H9 (cell line): ENCODE results near the gene ZIC5. TPM values are rescaled to one million over a fixed set of nuclear protein-coding genes. Genes with fewer than 3 reads are reported as not detected.

ENCODE experiments used
- DNase-seq: peaks from one replicate; pipeline ENCODE4 v3.0.0-alpha.2; 2017
- H2AFZ ChIP-seq: one replicate; pipeline ENCODE4 v1.6.1; 2013; ENCODE audit warnings: mild to moderate bottlenecking, low read length, control low read depth, moderate library complexity
- H2AK5ac ChIP-seq: 2 replicates; pipeline ENCODE4 v1.6.1; 2013; ENCODE audit warnings: low read length, control low read depth, mixed read lengths; ENCODE audit not compliant: insufficient read length
- H2BK120ac ChIP-seq: one replicate; pipeline ENCODE4 v1.6.1; 2013; ENCODE audit warnings: low read depth, mild to moderate bottlenecking, low read length, control low read depth, inconsistent platforms; ENCODE audit not compliant: poor library complexity, severe bottlenecking
- H2BK12ac ChIP-seq: 2 replicates; pipeline ENCODE4 v1.6.1; 2013; ENCODE audit warnings: low read length, control low read depth, mixed read lengths, low read depth; ENCODE audit not compliant: insufficient read length
- H2BK15ac ChIP-seq: 2 replicates; pipeline ENCODE4 v1.6.1; 2013; ENCODE audit warnings: low read depth, low read length, control low read depth
- H2BK20ac ChIP-seq: one replicate; pipeline ENCODE4 v1.6.1; 2013; ENCODE audit warnings: low read depth, mild to moderate bottlenecking, low read length, control low read depth, inconsistent platforms; ENCODE audit not compliant: poor library complexity, severe bottlenecking
- H2BK5ac ChIP-seq: 2 replicates; pipeline ENCODE4 v1.6.1; 2013; ENCODE audit warnings: low read length, control low read depth, mixed read lengths; ENCODE audit not compliant: insufficient read length
- H3K14ac ChIP-seq: 2 replicates; pipeline ENCODE4 v1.6.1; 2013; ENCODE audit warnings: low read length, control low read depth; ENCODE audit not compliant: insufficient read depth
- H3K18ac ChIP-seq: 2 replicates; pipeline ENCODE4 v1.6.1; 2013; ENCODE audit warnings: low read depth, mild to moderate bottlenecking, mixed read lengths, low read length, control low read depth; ENCODE audit not compliant: insufficient read length
- H3K23ac ChIP-seq: 2 replicates; pipeline ENCODE4 v1.6.1; 2013; ENCODE audit warnings: low read length, control low read depth, mixed read lengths, low read depth; ENCODE audit not compliant: insufficient read length
- H3K23me2 ChIP-seq: 2 replicates; pipeline ENCODE4 v1.6.1; 2013; ENCODE audit warnings: low read depth, mild to moderate bottlenecking, mixed read lengths, low read length, control low read depth; ENCODE audit not compliant: insufficient read length, poor library complexity, severe bottlenecking
- H3K27ac ChIP-seq: 2 replicates; pipeline ENCODE4 v1.5.1; 2013; ENCODE audit warnings: low read length, control low read depth, mixed read lengths, low read depth; ENCODE audit not compliant: insufficient read length
- H3K27me3 ChIP-seq: 2 replicates; pipeline ENCODE4 v1.6.1; 2013; ENCODE audit warnings: low read length, control low read depth, inconsistent platforms; ENCODE audit not compliant: insufficient read depth
- H3K4ac ChIP-seq: 2 replicates; pipeline ENCODE4 v1.6.1; 2013; ENCODE audit warnings: low read depth, mild to moderate bottlenecking, control low read depth, inconsistent platforms, low read length, moderate library complexity
- H3K4me1 ChIP-seq: 2 replicates; pipeline ENCODE4 v1.6.1; 2013; ENCODE audit warnings: low read length, control low read depth, inconsistent platforms; ENCODE audit not compliant: insufficient read depth
- H3K4me2 ChIP-seq: 2 replicates; pipeline ENCODE4 v1.6.1; 2013; ENCODE audit warnings: low read length, control low read depth, mixed read lengths; ENCODE audit not compliant: insufficient read length, insufficient read depth
- H3K56ac ChIP-seq: 2 replicates; pipeline ENCODE4 v1.6.1; 2013; ENCODE audit warnings: low read depth, mild to moderate bottlenecking, mixed read lengths, low read length, control low read depth; ENCODE audit not compliant: insufficient read length
- H3K79me1 ChIP-seq: 2 replicates; pipeline ENCODE4 v1.6.1; 2013; ENCODE audit warnings: low read depth, mild to moderate bottlenecking, moderate library complexity, low read length, control low read depth, inconsistent platforms; ENCODE audit not compliant: insufficient read depth, poor library complexity, severe bottlenecking
- H3K79me2 ChIP-seq: 2 replicates; pipeline ENCODE4 v1.6.1; 2013; ENCODE audit warnings: low read length, control low read depth, inconsistent platforms; ENCODE audit not compliant: insufficient read depth
- H3K9ac ChIP-seq: 2 replicates; pipeline ENCODE4 v1.6.1; 2013; ENCODE audit warnings: low read length, control low read depth, mixed read lengths; ENCODE audit not compliant: insufficient read length; ENCODE audit errors: extremely low read depth
- H3K9me3 ChIP-seq: one replicate; pipeline ENCODE4 v1.6.1; 2013; ENCODE audit warnings: low read depth, low read length, inconsistent platforms; ENCODE audit not compliant: control insufficient read depth
- H3T11ph ChIP-seq: one replicate; pipeline ENCODE4 v1.6.1; 2013; ENCODE audit warnings: mild to moderate bottlenecking, low read length, control low read depth, inconsistent platforms
- H4K20me1 ChIP-seq: one replicate; pipeline ENCODE4 v1.6.1; 2013; ENCODE audit not compliant: control insufficient read depth, insufficient read length, insufficient read depth
- H4K5ac ChIP-seq: 2 replicates; pipeline ENCODE4 v1.6.1; 2013; ENCODE audit warnings: low read depth, mild to moderate bottlenecking, mixed read lengths, low read length, control low read depth; ENCODE audit not compliant: insufficient read length
- H4K8ac ChIP-seq: replicated peaks from 2 replicates; pipeline ENCODE4 v1.6.1; 2013; ENCODE audit warnings: low read length, control low read depth, mixed read lengths, low read depth; ENCODE audit not compliant: insufficient read length
- H4K91ac ChIP-seq: 2 replicates; pipeline ENCODE4 v1.6.1; 2013; ENCODE audit warnings: low read depth, mild to moderate bottlenecking, moderate library complexity, mixed read lengths, low read length, control low read depth; ENCODE audit not compliant: insufficient read length
- H3K27ac Mint-ChIP-seq, 3 experiments: 2 replicates in 2 of 3; 3 replicates in 1 of 3; pipeline ENCODE4 v1.8.0; 2020 to 2021; ENCODE audit warnings: mixed read lengths in 3 of 3, mild to moderate bottlenecking in 1 of 3, moderate library complexity in 1 of 3
- H3K27me3 Mint-ChIP-seq: 2 replicates; pipeline ENCODE4 v1.8.0; 2021; ENCODE audit warnings: low read depth, mild to moderate bottlenecking, moderate library complexity, mixed read lengths
- H3K36me3 Mint-ChIP-seq, 3 experiments: 2 replicates in 2 of 3; 3 replicates in 1 of 3; pipeline ENCODE4 v1.8.0; 2020 to 2021; ENCODE audit warnings: low read depth in 3 of 3, mixed read lengths in 3 of 3; ENCODE audit not compliant: insufficient read depth in 1 of 3
- H3K4me1 Mint-ChIP-seq, 2 experiments: 2 replicates each; pipeline ENCODE4 v1.8.0; 2020; ENCODE audit warnings: mixed read lengths in 2 of 2
- H3K4me3 Mint-ChIP-seq, 2 experiments: 2 replicates in 1 of 2; 3 replicates in 1 of 2; pipeline ENCODE4 v1.8.0; 2020 to 2021; ENCODE audit warnings: mild to moderate bottlenecking in 2 of 2, mixed read lengths in 2 of 2, moderate library complexity in 1 of 2
- H3K9me3 Mint-ChIP-seq, 2 experiments: 2 replicates in 1 of 2; 3 replicates in 1 of 2; pipeline ENCODE4 v1.8.0; 2020; ENCODE audit warnings: mild to moderate bottlenecking in 2 of 2, mixed read lengths in 2 of 2, moderate library complexity in 1 of 2
- WGBS: extraction: QIAGEN DNeasy Blood & Tissue Kit; methylation state at CpG from one replicate; pipeline ENCODE4 v1.1.7; 2013; ENCODE audit warnings: missing lambda C conversion rate, low lambda C conversion rate, mixed read lengths; ENCODE audit not compliant: insufficient read length; ENCODE audit errors: extremely low coverage; 5-methylcytosine and 5-hydroxymethylcytosine counted together
- total RNA-seq: library from RNA; stranded (reverse); gene quantifications from 2 replicates; pipeline ENCODE4 v1.2.1, GENCODE V29; 2021
- TF ChIP-seq, protein P1 (sequence below): fragments of 200-600 bp; sonication (generic); conservative IDR thresholded peaks from 3 replicates; pipeline ENCODE4 v1.8.0; 2021; ENCODE audit warnings: antibody characterized with exemption, mild to moderate bottlenecking

ZIC5 gene
- total RNA-seq, 1 experiment from 2014 or later: 51.9 TPM

- Histone ChIP-seq H3K23me2 (peaks cover 42% of the 10 kb centered on the region), H3K27ac (no peak overlapping the region), H2BK15ac (no peak overlapping the region), H3K9ac (no peak overlapping the region), H3T11ph (no peak overlapping the region), H3K27me3 (peaks cover 34% of the 10 kb centered on the region; the same call in 1 of the 2 replicates), H3K56ac (no peak overlapping the region), H4K8ac (no peak overlapping the region), H3K4me1 (peaks cover 4% of the 10 kb centered on the region; the same call in 1 of the 2 replicates), H2AK5ac (no peak overlapping the region), H4K5ac (no peak overlapping the region), H2AFZ (no peak overlapping the region), H3K18ac (no peak overlapping the region), H4K91ac (no peak overlapping the region), H2BK12ac (no peak overlapping the region), H3K14ac (no peak overlapping the region), H3K79me1 (no peaks in the 10 kb centered on the region), H3K79me2 (no peaks in the 10 kb centered on the region), H3K4me2 (peak overlapping the region; percentile 87), H3K9me3 (no peaks in the 10 kb centered on the region), H3K4ac (no peak overlapping the region), H2BK20ac (no peak overlapping the region), H3K23ac (no peak overlapping the region), H4K20me1 (no peaks in the 10 kb centered on the region), H2BK120ac (no peak overlapping the region), H2BK5ac (no peak overlapping the region)
- Mint-ChIP-seq H3K4me3 (peak overlapping the region; percentile 73 to 89), H3K9me3 (no peaks in the 10 kb centered on the region), H3K36me3 (no peaks in the 10 kb centered on the region; a peak in 1 of 7 replicates), H3K27me3 (peaks cover 95% of the 10 kb centered on the region), H3K27ac (peak overlapping the region in 1 of 3 experiments; percentile 65; a peak in 1 of 7 replicates), H3K4me1 (peaks cover 51 to 56% of the 10 kb centered on the region in 2 experiments)
- no CpG with 5 or more reads among the region's 68 CpGs for WGBS
- DNase-seq: peak; percentile 56
- TF ChIP-seq, protein P1, sequence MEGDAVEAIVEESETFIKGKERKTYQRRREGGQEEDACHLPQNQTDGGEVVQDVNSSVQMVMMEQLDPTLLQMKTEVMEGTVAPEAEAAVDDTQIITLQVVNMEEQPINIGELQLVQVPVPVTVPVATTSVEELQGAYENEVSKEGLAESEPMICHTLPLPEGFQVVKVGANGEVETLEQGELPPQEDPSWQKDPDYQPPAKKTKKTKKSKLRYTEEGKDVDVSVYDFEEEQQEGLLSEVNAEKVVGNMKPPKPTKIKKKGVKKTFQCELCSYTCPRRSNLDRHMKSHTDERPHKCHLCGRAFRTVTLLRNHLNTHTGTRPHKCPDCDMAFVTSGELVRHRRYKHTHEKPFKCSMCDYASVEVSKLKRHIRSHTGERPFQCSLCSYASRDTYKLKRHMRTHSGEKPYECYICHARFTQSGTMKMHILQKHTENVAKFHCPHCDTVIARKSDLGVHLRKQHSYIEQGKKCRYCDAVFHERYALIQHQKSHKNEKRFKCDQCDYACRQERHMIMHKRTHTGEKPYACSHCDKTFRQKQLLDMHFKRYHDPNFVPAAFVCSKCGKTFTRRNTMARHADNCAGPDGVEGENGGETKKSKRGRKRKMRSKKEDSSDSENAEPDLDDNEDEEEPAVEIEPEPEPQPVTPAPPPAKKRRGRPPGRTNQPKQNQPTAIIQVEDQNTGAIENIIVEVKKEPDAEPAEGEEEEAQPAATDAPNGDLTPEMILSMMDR: no peak; the same call in 2 of the 3 replicates
Measured at GRCh38 chr13:99956473-99957349, 14.9 kb downstream of the ZIC5 start.
